Uterus (tissue), 4 donors: ENCODE data around the gene PRIM2. TPM values are rescaled to one million over a fixed set of nuclear protein-coding genes. Genes with fewer than 3 reads are reported as not detected.
"Not testable (repeated sequence)": the region's sequence is repeated elsewhere in the genome, so short reads cannot be mapped to it uniquely, and the experiment has no call there.

Experiments
- DNase-seq, 2 donors: peaks; one replicate each; pipeline ENCODE4 v3.0.0-alpha.2; 2019 to 2020
- H3K27ac ChIP-seq, 2 donors: fragments of 200-600 bp; sonication (generic); 1 replicate in 1 of 2; 2 replicates in 1 of 2; pipeline ENCODE4 v1.5.1; 2016 to 2018
- H3K27me3 ChIP-seq, 2 donors: fragments of 200-600 bp; sonication (generic); one replicate each; pipeline ENCODE4 v1.5.1; 2018 to 2019; ENCODE audit warnings: control low read depth in 1 of 2
- H3K36me3 ChIP-seq, 2 donors: fragments of 200-600 bp; sonication (generic); one replicate each; pipeline ENCODE4 v1.5.1; 2019; ENCODE audit warnings: control low read depth in 1 of 2
- H3K4me1 ChIP-seq, 2 donors: fragments of 200-600 bp; sonication (generic); one replicate each; pipeline ENCODE4 v1.5.1; 2018 to 2019; ENCODE audit warnings: control low read depth in 1 of 2
- H3K4me3 ChIP-seq, 2 donors: fragments of 200-600 bp; sonication (generic); 1 replicate in 1 of 2; 2 replicates in 1 of 2; pipeline ENCODE4 v1.5.1; 2018 to 2019; ENCODE audit warnings: mild to moderate bottlenecking in 1 of 2
- H3K9me3 ChIP-seq, 2 donors: fragments of 200-600 bp; sonication (generic); one replicate each; pipeline ENCODE4 v1.5.1; 2019; ENCODE audit warnings: control low read depth in 1 of 2
- CTCF ChIP-seq, 4 experiments: fragments of 200-600 bp in 2 of 4; fragments of 450-650 bp in 2 of 4; sonication (generic) in 2 of 4; IDR thresholded peaks; one replicate each; pipeline ENCODE4 v1.5.1; 2016 to 2019; ENCODE audit warnings: antibody characterized with exemption in 4 of 4, mild to moderate bottlenecking in 2 of 4, moderate library complexity in 1 of 4
- POLR2A ChIP-seq, 2 donors: fragments of 450-650 bp; IDR thresholded peaks; one replicate each; pipeline ENCODE4 v1.6.1; 2016; ENCODE audit warnings: antibody characterized with exemption in 2 of 2, mild to moderate bottlenecking in 1 of 2, moderate library complexity in 1 of 2
- intact Hi-C: fragments of 100-400 bp; cut with DNase I; formaldehyde crosslinking; loops from one replicate; pipeline ENCODE4 v1.15.1; 2023; ENCODE audit warnings: low total_unique reads
- total RNA-seq, 4 donors: library from RNA; depleted of rRNA in 3 of 4; stranded (reverse); fragments of >200 nt in 3 of 4; gene quantifications; one replicate each; pipeline versions ENCODE4 v1.1.0 to v1.2.4, GENCODE V29; 2014 to 2023
- donor health status: DM: yes; HTN: yes; CAD: no.

PRIM2 gene
- total RNA-seq, 4 donors from 2014 or later, result 2.4 to 46.9 (median 23.1) TPM

- H3K27ac ChIP-seq, result no peak overlapping the region
- H3K4me3 ChIP-seq, result no peak overlapping the region
- intact Hi-C loops, result no loop called here
- no peaks in the 10 kb centered on the region for H3K36me3 ChIP-seq
- DNase-seq, result no peak
- TF ChIP-seq CTCF (IDR thresholded peaks at IDR 0.05) (no peak), POLR2A (IDR thresholded peaks at IDR 0.05) (no peak)
- H3K9me3 ChIP-seq, result no peaks in the 10 kb centered on the region
- H3K4me1 ChIP-seq, result no peaks in the 10 kb centered on the region
- no peaks in the 10 kb centered on the region for H3K27me3 ChIP-seq
Observed at GRCh38 chr6:57435475-57436160, 118.2 kb downstream of the PRIM2 start.

GRCh38 chr6:57440735-57441134, 123.3 kb downstream of the PRIM2 start:
- H3K36me3 ChIP-seq, H3K4me1 ChIP-seq, intact Hi-C loops, DNase-seq, H3K27ac ChIP-seq, H3K27me3 ChIP-seq, H3K9me3 ChIP-seq, H3K4me3 ChIP-seq: not testable (repeated sequence)

GRCh38 chr6:57442133-57442532, 124.7 kb downstream of the PRIM2 start:
- DNase-seq, H3K36me3 ChIP-seq, intact Hi-C loops, H3K4me3 ChIP-seq, H3K9me3 ChIP-seq, H3K27ac ChIP-seq, H3K27me3 ChIP-seq, H3K4me1 ChIP-seq: not testable (repeated sequence)

GRCh38 chr6:57443181-57443580, 125.8 kb downstream of the PRIM2 start:
- H3K9me3 ChIP-seq, DNase-seq, H3K4me3 ChIP-seq, H3K4me1 ChIP-seq, H3K27me3 ChIP-seq, intact Hi-C loops, H3K36me3 ChIP-seq, H3K27ac ChIP-seq: not testable (repeated sequence)

GRCh38 chr6:57444787-57445186, 127.4 kb downstream of the PRIM2 start:
- H3K27ac ChIP-seq, H3K4me3 ChIP-seq, H3K27me3 ChIP-seq, H3K9me3 ChIP-seq, H3K4me1 ChIP-seq, H3K36me3 ChIP-seq, intact Hi-C loops, DNase-seq: not testable (repeated sequence)

- H3K4me1 ChIP-seq, H3K36me3 ChIP-seq, DNase-seq, intact Hi-C loops, H3K27me3 ChIP-seq, H3K4me3 ChIP-seq, H3K9me3 ChIP-seq, H3K27ac ChIP-seq: not testable (repeated sequence)
Observed at GRCh38 chr6:57445379-57445778, 127.9 kb downstream of the PRIM2 start.

GRCh38 chr6:57445790-57446468, 128.5 kb downstream of the PRIM2 start:
- H3K4me1 ChIP-seq, H3K36me3 ChIP-seq, H3K9me3 ChIP-seq, DNase-seq, intact Hi-C loops, H3K27ac ChIP-seq, H3K4me3 ChIP-seq, H3K27me3 ChIP-seq: not testable (repeated sequence)

- intact Hi-C loops, H3K4me1 ChIP-seq, DNase-seq, H3K9me3 ChIP-seq, H3K4me3 ChIP-seq, H3K36me3 ChIP-seq, H3K27me3 ChIP-seq, H3K27ac ChIP-seq: not testable (repeated sequence)
Observed at GRCh38 chr6:57449496-57450066, 132.2 kb downstream of the PRIM2 start.

- H3K4me1 ChIP-seq, H3K36me3 ChIP-seq, intact Hi-C loops, H3K9me3 ChIP-seq, H3K4me3 ChIP-seq, DNase-seq, H3K27me3 ChIP-seq: not testable (repeated sequence)
- peak overlapping the region in 1 of 2 donors; percentile 21 for H3K27ac ChIP-seq
Observed at GRCh38 chr6:57459781-57460180, 142.4 kb downstream of the PRIM2 start.

- DNase-seq, H3K36me3 ChIP-seq, H3K27me3 ChIP-seq, intact Hi-C loops, H3K4me3 ChIP-seq, H3K9me3 ChIP-seq, H3K4me1 ChIP-seq: not testable (repeated sequence)
- H3K27ac ChIP-seq, result peak overlapping the region in 1 of 2 donors; percentile 18
Observed at GRCh38 chr6:57461022-57461421, 143.6 kb downstream of the PRIM2 start.

- H3K27me3 ChIP-seq, H3K4me1 ChIP-seq, intact Hi-C loops, H3K9me3 ChIP-seq, H3K4me3 ChIP-seq, DNase-seq, H3K27ac ChIP-seq, H3K36me3 ChIP-seq: not testable (repeated sequence)
Observed at GRCh38 chr6:57463809-57464208, 146.4 kb downstream of the PRIM2 start.

GRCh38 chr6:57465968-57466367, 148.5 kb downstream of the PRIM2 start:
- H3K4me3 ChIP-seq, intact Hi-C loops, H3K9me3 ChIP-seq, H3K27me3 ChIP-seq, H3K4me1 ChIP-seq, H3K36me3 ChIP-seq, DNase-seq, H3K27ac ChIP-seq: not testable (repeated sequence)
